NK-92 (cell line): ENCODE results near the gene ZBED6.
"Not testable (repeated sequence)": the region's sequence is repeated elsewhere in the genome, so short reads cannot be mapped to it uniquely, and the experiment has no call there.

Source experiments
- DNase-seq: peaks from one replicate; lab custom pipeline; 2025; ENCODE audit not compliant: unreplicated experiment; lab: John Stamatoyannopoulos, UW

The ZBED6 gene

DNA sequence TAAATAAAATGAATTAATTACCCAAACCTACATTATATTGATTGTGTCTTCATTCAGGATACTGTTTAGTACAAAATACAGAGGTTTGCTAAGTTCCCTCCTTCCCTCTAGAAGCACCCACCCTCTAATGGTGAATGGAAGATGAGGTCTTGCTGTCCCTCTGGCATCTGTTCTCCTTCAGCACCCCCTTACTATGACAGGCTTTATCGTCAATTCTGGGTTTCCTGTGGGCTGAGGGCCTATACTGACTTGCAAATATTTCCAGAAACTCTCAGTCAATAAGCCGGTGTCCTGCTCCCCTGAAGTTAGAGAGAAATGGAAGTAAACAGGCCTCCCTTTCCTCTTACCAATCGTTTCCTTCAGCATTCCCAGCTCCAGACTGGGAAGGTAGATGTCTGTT, 17.3 kb upstream of the ZBED6 start:
- DNase-seq, result no peak

DNA sequence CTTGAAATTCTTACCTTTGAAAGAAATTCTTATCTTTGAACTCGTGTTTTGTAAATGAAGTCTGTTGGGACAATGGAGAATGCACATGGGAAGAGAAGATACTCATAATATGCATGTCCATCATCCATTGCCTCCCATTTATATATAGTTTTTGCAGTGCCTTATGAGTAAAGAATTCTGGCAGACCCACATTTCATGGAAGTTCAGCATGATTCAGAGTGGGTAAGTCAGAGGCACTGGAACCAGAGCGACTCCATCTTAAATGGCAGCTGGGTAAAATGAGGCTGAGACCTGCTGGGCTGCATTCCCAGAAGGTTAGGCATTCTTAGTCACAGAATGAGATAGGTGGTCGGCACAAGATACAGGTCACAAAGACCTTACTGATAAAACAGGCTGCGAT, 16.6 kb upstream of the ZBED6 start:
- no peak for DNase-seq

DNA sequence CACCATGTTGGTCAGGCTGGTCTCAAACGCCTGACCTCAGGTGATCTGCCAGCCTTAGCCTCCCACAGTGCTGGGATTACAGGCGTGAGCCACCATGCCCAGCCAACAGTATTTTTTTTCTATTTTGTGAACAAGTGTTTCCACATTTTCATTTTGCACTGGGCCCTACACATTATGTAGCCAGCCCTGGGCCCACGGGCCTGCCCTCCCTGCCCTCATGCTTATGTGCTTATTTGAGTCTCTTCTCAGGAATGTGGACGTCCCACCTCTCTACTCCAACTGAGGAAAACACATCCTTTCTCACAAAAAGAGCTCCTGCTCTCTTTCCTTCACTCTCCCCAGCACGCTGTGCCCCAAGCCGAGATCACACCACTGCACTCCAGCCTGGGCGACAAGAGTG, 13.5 kb upstream of the ZBED6 start:
- DNase-seq, result no peak

DNA sequence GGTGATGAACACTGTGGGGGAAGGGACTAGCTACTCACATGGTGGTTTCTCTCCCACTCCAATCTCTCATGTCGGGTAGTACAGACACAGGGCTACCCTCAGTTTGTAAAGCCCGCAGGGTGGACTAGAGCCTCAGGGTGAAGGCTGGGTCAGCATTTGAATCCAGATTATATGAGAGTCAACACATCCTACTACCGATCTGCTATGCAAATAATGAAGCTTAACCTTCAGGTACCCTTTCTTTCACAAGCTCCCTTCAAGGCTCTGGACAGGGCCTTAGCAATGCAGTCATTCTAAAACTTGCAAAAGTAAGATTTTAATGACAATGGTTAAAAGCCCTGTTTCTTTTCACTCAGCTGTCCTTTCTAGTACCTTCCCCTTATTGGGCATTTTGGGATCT, 5.5 kb upstream of the ZBED6 start:
- DNase-seq, result no peak

DNA sequence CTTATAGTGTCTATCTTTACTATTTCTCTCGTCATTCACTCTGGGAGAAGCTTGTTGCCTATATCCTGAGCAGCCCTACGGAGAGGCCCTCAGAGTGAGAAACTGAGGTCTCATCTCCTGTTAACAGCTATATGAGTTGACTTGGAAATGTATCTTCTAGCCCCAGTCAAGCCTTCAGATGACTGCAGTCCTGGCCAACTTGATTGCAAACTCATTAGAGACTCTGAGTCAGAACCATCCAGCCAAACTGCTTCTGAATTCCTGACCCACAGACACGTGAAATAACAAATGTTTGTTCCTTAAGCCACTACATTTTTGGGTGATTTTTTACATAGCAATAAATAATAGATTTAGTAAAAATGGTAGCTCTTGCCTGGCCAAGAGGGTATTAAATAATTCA, 3.9 kb upstream of the ZBED6 start:
- no peak for DNase-seq

DNA sequence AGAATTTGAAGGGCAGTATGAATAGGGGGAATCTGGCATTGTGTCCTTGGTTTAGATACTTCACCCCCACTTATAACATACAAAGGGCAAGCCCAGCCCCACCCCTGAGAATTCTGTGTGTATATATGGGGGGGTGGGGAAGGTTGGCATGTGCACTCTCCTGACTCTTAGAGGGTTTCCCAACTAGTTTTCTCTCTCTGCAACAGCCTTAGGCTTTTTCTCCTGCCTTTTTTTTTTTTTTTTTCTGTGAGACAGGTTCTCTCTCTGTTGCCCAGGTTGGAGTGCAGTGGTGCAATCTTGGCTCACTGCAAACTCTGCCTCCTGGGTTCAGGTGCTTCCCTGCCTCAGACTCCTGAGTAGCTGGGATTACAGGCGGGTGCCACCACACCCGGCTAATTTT, 2.9 kb upstream of the ZBED6 start:
- no peak for DNase-seq

DNA sequence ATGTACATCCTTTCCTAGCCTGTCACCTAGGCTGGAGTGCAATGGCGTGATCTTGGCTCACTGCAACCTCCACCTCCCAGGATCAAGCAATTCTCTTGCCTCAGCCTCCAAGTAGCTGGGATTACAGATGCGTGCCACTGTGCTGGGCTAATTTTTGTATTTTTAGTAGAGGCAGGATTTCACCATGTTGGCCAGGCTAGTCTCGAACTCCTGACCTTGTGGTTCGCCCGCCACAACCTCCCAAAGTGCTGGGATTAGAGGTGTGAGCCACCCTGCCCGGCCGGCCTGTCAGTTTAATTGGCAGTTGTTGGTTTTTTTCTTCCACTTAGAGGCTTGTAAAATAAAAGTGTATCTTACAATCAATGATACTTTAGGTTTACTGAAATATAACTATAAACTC, 1.9 kb upstream of the ZBED6 start:
- DNase-seq, result not testable (repeated sequence)

DNA sequence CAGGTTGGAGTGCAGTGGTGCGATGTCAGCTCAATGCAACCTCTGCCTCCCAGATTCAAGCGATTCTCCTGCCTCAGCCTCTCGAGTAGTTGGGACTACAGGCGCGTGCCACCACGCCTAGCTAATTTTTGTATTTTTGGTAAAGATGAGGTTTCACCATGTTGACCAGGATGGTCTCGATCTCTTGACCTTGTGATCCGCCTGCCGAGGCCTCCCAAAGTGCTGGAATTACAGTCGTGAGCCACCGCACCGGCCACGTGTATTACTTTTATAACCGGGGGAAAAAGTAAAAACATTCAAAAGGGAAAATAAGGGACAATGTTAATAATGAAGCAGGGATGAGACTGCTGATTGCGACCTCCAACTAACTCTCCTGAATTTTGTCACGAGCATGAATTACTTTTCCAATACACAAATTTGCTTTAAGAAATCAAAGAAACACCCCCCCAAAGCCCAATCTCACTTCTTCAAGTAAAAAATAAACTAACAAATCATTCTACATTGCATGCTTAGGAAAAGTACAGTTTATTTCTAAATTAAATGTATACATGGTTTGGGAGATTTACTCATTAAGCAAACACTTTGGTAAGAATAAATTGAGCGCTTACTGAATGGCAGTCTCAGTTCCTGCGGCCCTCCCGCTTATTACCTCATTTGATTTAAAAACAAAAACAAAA, 521 bp upstream of the ZBED6 start:
- DNase-seq, result no peak

DNA sequence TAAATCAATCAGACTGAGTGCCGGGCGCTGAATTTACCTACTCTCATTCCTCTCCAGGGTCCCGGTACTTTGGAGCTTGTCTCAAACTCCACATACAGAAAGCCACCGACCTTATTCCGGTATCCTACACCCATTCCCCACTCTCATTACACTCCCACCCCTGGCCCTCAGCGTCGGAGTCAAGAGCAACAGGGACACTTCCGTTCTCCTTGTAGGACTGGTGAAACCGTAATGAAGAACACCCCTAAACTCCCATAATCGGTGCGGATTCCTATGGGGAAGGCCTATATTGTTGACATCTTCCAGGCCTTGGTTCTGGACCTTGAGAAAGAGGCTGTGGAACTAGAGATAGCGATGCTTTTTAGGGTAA, 798 bp downstream of the ZBED6 start:
- DNase-seq, result no peak

DNA sequence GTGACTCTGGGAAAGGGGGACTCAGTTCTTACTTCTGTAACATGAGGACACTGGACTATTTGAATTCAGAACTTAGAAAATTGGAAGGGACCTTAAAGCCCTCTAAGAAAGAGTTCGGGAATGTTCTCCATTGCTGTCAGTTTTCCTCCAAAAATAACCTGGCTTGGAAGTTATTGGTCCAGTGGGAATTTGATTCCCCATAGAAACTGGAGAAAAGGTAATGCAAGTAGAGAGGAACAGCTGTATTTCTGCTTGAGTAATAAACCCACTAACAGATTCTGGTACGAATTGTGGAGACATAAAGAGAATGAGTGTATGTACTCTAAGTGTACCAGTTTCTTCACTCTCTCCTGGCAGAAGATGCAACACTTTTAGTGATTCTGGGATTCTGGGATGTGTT, 1.8 kb downstream of the ZBED6 start:
- no peak for DNase-seq

DNA sequence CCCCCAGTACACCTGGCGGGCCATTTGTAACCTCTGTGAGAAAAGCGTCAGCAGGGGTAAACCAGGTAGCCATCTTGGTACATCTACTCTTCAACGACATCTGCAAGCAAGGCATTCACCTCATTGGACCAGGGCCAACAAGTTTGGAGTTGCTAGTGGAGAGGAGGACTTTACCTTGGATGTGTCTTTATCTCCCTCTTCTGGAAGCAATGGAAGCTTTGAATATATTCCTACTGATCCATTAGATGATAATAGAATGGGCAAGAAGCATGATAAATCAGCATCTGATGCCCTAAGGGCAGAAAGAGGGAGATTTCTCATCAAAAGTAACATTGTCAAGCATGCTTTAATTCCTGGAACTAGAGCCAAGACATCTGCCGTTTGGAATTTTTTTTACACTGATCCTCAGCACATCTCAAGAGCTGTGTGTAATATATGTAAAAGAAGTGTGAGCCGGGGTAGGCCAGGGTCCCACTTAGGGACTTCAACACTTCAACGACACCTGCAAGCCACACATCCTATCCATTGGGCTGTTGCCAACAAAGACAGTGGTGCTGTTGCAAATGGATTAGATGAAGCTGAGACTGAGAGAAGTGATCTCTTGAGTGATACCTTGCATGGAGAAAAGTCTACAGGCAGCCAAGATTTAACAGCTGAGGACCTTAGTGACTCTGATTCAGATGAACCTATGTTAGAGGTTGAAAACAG, 2.7 kb downstream of the ZBED6 start:
- DNase-seq, result no peak

DNA sequence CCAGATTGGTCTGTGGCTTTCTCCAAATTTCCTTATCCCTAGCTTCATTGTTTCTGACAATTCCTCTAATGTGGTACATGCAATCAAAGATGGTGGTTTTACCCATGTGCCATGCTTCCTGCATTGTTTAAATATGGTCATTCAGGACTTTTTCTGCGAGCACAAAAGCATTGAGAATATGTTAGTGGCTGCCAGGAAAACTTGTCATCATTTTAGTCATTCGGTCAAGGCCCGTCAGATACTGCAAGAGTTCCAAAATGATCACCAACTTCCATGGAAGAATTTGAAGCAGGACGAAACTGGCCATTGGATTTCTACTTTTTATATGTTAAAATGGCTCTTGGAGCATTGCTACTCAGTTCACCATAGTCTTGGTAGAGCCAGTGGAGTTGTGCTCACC, 3.7 kb downstream of the ZBED6 start:
- no peak for DNase-seq

DNA sequence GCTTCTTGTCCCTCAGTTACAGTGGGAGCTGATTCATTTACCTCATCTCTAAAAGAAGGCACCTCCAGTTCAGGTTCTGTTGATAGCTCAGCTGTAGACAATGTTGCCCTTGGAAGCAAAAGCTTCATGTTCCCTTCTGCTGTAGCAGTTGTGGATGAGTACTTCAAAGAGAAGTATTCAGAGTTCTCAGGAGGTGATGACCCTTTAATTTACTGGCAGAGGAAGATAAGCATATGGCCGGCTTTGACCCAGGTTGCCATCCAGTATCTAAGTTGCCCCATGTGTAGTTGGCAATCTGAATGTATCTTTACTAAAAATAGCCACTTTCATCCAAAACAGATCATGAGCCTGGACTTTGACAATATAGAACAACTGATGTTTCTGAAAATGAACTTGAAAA, 4.5 kb downstream of the ZBED6 start:
- no peak for DNase-seq

DNA sequence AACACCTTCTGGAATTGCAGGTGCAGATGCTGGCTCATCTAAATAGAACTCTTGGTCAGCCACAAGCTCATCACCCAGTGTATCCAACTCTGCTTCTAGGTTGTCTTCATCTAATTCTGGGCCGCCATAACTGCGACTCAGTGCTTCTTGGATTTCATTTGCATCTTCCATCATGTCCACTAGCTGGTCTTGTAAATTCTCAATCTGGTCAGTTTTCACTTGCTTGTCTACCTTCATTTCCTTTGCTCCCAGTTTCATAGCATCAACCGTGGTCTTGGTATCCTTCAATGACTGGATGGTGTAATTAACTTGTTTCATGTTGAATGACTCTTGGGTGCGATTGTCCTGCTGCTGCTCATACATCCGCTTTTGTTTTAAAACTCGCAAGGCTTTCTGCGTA, 10.3 kb downstream of the ZBED6 start:
- no peak for DNase-seq

DNA sequence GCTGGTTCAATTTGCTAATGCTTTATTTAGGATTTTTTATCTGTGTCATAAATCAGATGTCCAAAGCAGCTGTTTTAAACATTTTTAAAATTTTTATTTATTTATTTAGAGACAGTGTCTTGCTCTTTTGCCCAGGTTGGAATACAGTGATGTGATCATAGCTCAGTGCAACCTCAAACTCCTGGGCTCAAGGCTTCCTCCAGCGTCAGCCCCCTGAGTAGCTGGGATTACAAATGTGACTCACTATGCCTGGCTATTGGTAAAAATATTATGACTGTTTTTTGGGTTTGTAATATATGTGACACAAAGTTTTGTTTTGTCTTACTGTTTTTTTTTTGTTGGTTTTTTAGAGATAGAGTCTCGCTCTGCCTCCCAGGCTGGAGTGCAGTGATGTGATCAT, 11.8 kb downstream of the ZBED6 start:
- DNase-seq, result no peak

DNA sequence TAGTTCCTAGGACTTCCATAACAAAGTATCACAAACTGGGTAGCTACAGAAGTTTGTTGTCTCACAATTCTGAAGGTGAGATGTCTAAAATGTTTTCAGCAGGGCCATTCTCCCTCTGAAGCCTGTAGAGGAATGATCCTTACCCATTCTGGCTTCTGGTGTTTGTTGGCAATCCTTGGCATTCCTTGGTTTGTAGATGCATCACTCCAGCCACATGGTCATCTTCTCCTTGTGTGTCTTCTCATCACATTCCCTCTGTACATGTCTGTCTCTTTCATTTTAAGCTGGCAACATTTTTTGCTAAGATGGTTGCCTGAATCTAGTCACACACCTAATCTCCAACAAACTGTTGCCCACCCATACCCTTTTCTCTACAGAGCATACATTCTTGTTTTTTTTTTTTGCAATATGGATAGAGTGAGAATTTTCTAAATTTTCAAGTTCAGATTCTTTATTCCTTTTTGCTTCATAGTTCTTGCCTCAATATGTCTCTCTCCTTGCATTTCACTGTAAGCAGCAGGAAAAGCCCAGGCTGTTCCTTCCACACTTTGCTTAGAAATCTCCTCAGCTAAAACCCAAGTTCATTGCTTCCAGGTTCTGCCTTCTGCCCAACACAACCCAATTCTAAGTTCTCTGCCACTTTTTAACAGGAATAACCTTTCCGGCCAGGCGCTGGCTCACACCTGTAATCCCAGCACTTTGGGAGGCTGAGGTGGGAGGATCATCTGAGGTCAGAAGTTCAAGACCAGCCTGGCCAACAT, 18.3 kb downstream of the ZBED6 start:
- DNase-seq, result no peak

DNA sequence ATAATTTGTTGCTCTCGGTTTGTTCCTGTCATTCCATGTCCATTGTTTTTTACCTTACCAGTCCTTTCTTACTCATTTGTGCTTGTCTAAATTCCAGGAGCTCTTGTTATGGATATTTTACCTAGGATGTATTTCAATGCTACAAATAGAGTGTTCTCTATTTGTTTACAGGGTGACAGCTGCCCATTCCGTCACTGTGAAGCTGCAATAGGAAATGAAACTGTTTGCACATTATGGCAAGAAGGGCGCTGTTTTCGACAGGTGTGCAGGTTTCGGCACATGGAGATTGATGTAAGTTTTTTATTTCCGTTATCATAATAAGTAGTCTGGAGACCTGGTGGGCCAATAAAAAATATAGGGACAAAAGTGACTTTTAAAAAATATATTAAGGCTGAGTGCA, 23.0 kb downstream of the ZBED6 start:
- no peak for DNase-seq

DNA sequence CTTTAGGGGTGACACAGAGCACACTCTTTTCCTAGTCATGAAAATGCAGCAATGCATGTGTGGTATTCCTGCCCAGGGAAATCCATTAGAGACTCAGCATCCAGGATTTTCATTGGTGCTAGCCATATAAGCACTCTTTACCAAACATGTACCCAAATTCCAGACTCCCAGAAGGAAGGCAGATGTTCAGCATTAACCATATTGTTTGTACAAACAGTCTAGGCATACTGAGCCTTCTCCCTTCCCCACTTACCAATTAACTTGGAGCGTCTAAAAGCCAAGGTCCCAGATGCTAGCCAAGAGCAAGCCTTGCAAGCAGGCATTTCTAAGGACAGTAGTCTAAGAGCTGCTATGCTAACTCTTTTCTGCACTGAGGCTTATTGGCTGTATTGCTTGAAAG, 27.9 kb downstream of the ZBED6 start:
- DNase-seq, result no peak

DNA sequence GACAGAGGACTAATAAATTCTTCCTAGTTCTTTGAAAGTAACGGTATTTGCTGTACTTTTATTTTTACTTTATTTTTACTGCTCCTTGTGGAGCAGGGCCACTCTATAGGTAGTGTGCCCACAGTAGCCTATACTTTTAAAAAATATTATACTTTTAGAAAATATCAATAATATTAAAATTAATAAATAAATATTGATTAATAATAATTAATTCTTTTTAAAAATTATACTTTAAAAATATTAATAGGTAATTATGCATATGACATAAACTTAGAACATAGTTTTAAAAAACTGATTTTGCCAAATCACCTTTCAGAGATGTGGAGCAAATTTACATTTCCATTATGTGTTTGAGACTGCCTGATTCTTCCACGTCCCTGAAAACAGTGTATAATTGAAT, 30.8 kb downstream of the ZBED6 start:
- no peak for DNase-seq

DNA sequence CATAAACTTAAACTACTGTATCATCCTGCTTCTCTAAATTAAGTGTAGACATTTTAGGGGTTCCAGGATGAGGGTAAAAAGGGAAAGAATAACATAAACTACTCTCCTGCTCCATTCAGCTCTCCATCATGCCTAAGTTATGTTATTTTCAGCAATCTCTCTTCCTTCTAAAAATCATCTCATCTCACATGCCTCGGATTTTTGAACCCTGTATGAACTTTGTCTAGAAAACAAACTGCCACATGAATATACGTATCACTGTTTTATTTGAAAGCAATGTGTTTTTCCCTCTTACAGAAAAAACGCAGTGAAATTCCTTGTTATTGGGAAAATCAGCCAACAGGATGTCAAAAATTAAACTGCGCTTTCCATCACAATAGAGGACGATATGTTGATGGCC, 32.6 kb downstream of the ZBED6 start:
- no peak for DNase-seq

DNA sequence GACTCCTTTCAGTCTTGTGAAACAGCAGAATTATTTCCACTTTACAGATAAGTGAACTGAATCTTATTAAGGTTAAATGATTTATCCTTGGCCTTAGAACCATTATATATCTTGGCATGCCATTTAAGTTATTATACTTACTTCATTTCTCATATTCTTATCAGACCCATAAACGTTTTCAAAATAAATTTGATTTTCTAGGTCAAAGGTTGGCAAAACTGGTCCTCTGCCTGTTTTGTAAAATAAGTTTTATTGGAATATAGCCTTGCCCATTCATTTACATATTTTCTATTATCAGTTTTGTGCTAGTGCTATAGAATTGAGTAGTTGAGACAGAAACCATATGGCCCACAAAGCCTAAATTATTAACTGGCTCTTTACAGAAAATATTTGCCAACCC, 33.1 kb downstream of the ZBED6 start:
- no peak for DNase-seq

DNA sequence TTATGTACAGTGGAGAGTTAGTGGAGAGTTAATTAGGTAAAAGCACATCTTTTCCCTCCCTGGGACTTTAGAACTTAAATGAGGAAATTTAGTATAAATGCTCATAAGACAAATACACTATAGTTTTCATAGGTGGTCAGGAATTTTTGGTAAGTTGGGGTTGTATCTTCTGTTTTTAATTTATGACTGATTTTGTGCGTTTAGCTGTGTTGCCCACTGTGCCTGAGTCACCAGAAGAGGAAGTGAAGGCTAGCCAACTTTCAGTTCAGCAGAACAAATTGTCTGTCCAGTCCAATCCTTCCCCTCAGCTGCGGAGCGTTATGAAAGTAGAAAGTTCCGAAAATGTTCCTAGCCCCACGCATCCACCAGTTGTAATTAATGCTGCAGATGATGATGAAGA, 33.8 kb downstream of the ZBED6 start:
- not testable (repeated sequence) for DNase-seq
